OCI-LY3 (cell line): ENCODE measurements around the gene HECTD1.
"Not testable (repeated sequence)": the region's sequence is repeated elsewhere in the genome, so short reads cannot be mapped to it uniquely, and the experiment has no call there.

Experiments
- H2AFZ ChIP-seq: fragments of 200-600, 300-600 bp; shearing (Covaris generic); 2 replicates; pipeline ENCODE4 v1.6.0; 2014; ENCODE audit warnings: antibody characterized with exemption, low read depth, low read length
- H3K27ac ChIP-seq: fragments of 200-600, 300-600 bp; sonication (generic); 2 replicates; pipeline ENCODE4 v1.5.1; 2014; ENCODE audit warnings: mild to moderate bottlenecking, low read length, moderate library complexity, mixed read lengths
- H3K27me3 ChIP-seq: fragments of 200-600, 300-600 bp; sonication (generic); 2 replicates; pipeline ENCODE4 v1.6.1; 2014; ENCODE audit warnings: low read depth, low read length, mixed read lengths
- H3K36me3 ChIP-seq: fragments of 200-600, 300-600 bp; sonication (generic); replicated peaks from 2 replicates; pipeline ENCODE3; 2014; ENCODE audit warnings: low read depth, low read length, mixed read lengths
- H3K4me1 ChIP-seq: fragments of 300-600, 200-600 bp; sonication (generic); 2 replicates; pipeline ENCODE4 v1.6.1; 2014; ENCODE audit warnings: low read length, mixed read lengths
- H3K4me2 ChIP-seq: fragments of 200-600, 300-600 bp; sonication (generic); 2 replicates; pipeline ENCODE4 v1.6.1; 2014; ENCODE audit warnings: low read length, mixed read lengths
- H3K4me3 ChIP-seq: fragments of 300-600, 200-600 bp; sonication (generic); 2 replicates; pipeline ENCODE4 v1.5.1; 2014; ENCODE audit warnings: antibody characterized with exemption, mild to moderate bottlenecking, low read length, moderate library complexity
- H3K79me2 ChIP-seq: fragments of 300-600, 200-600 bp; shearing (Covaris generic); 2 replicates; pipeline ENCODE4 v1.6.1; 2014; ENCODE audit warnings: mild to moderate bottlenecking, low read length, mixed read lengths
- H3K9ac ChIP-seq: fragments of 300-600, 200-600 bp; shearing (Covaris generic); 2 replicates; pipeline ENCODE4 v1.6.0; 2014; ENCODE audit warnings: mild to moderate bottlenecking, low read length, moderate library complexity
- H3K9me3 ChIP-seq: fragments of 200-600, 300-600 bp; shearing (Covaris generic); 2 replicates; pipeline ENCODE4 v1.6.1; 2014; ENCODE audit warnings: low read length, mixed read lengths; ENCODE audit not compliant: insufficient read depth
- H4K20me1 ChIP-seq: fragments of 200-600, 300-600 bp; sonication (generic); 2 replicates; pipeline ENCODE4 v1.6.1; 2016; ENCODE audit warnings: low read length, mixed read lengths; ENCODE audit not compliant: insufficient read depth
- CTCF ChIP-seq: fragments of 200-600, 300-600 bp; sonication (generic); IDR thresholded peaks from 2 replicates; pipeline ENCODE4 v1.5.1; 2014; ENCODE audit warnings: antibody characterized with exemption, low read length, low read depth
- EZH2phosphoT487 ChIP-seq: fragments of 200-600 bp; shearing (Covaris generic); IDR thresholded peaks from 2 replicates; pipeline ENCODE4 v1.6.1; 2018; ENCODE audit warnings: antibody characterized with exemption, mixed run types, low read depth

Gene HECTD1

GRCh38 chr14:31190717-31191263 is 16.8 kb downstream of the HECTD1 start:
- Histone ChIP-seq H3K4me2 (no peak overlapping the region), H3K79me2 (peaks cover 76% of the 10 kb centered on the region), H4K20me1 (peaks cover 11% of the 10 kb centered on the region; the same call in 1 of the 2 replicates), H2AFZ (no peak overlapping the region), H3K27ac (no peak overlapping the region), H3K9ac (no peak overlapping the region), H3K27me3 (no peaks in the 10 kb centered on the region), H3K36me3 (peaks cover 22% of the 10 kb centered on the region), H3K9me3 (no peaks in the 10 kb centered on the region), H3K4me1 (no peaks in the 10 kb centered on the region), H3K4me3 (no peak overlapping the region)
- TF ChIP-seq EZH2phosphoT487 (no peak), CTCF (no peak)

GRCh38 chr14:31190219-31190603 is 17.4 kb downstream of the HECTD1 start:
- no peaks in the 10 kb centered on the region for H3K9me3 ChIP-seq
- H3K4me1 ChIP-seq, result no peaks in the 10 kb centered on the region
- H3K36me3 ChIP-seq, result peaks cover 25% of the 10 kb centered on the region
- no peak overlapping the region for H3K4me3 ChIP-seq
- peaks cover 11% of the 10 kb centered on the region; the same call in 1 of the 2 replicates for H4K20me1 ChIP-seq
- H3K27ac ChIP-seq, result no peak overlapping the region
- no peak overlapping the region for H3K4me2 ChIP-seq
- no peaks in the 10 kb centered on the region for H3K27me3 ChIP-seq
- H2AFZ ChIP-seq, result no peak overlapping the region
- peaks cover 76% of the 10 kb centered on the region for H3K79me2 ChIP-seq
- TF ChIP-seq EZH2phosphoT487 (no peak), CTCF (no peak)
- H3K9ac ChIP-seq, result no peak overlapping the region

- H3K79me2 ChIP-seq, result peaks cover 74% of the 10 kb centered on the region
- TF ChIP-seq EZH2phosphoT487, result no peak
- TF ChIP-seq CTCF, result no peak
- H3K4me2 ChIP-seq, result no peak overlapping the region
- no peaks in the 10 kb centered on the region for H3K4me1 ChIP-seq
- H4K20me1 ChIP-seq, result peaks cover 7% of the 10 kb centered on the region; the same call in 1 of the 2 replicates
- no peaks in the 10 kb centered on the region for H3K27me3 ChIP-seq
- no peak overlapping the region for H3K27ac ChIP-seq
- no peak overlapping the region for H3K9ac ChIP-seq
- H3K36me3 ChIP-seq, result peaks cover 20% of the 10 kb centered on the region
- H3K4me3 ChIP-seq, result no peak overlapping the region
- H3K9me3 ChIP-seq, result no peaks in the 10 kb centered on the region
- no peak overlapping the region for H2AFZ ChIP-seq
Observed at GRCh38 chr14:31189346-31190218, 18.0 kb downstream of the HECTD1 start.

- no peak overlapping the region for H3K4me2 ChIP-seq
- H3K4me3 ChIP-seq, result no peak overlapping the region
- TF ChIP-seq EZH2phosphoT487 (no peak), CTCF (no peak)
- H3K4me1 ChIP-seq, result no peaks in the 10 kb centered on the region
- H3K27ac ChIP-seq, result no peak overlapping the region
- no peaks in the 10 kb centered on the region for H3K27me3 ChIP-seq
- peaks cover 74% of the 10 kb centered on the region for H3K79me2 ChIP-seq
- H2AFZ ChIP-seq, result no peak overlapping the region
- H4K20me1 ChIP-seq, result peaks cover 7% of the 10 kb centered on the region; the same call in 1 of the 2 replicates
- no peak overlapping the region for H3K9ac ChIP-seq
- H3K36me3 ChIP-seq, result peaks cover 16% of the 10 kb centered on the region
- H3K9me3 ChIP-seq, result no peaks in the 10 kb centered on the region
Observed at GRCh38 chr14:31188744-31189143, 18.8 kb downstream of the HECTD1 start.

- H3K9me3 ChIP-seq, H3K4me1 ChIP-seq, H4K20me1 ChIP-seq, H3K27ac ChIP-seq, H3K4me2 ChIP-seq, H3K27me3 ChIP-seq, H3K4me3 ChIP-seq, H3K9ac ChIP-seq, H2AFZ ChIP-seq: not testable (repeated sequence)
- Histone ChIP-seq H3K79me2 (peaks cover 54% of the 10 kb centered on the region), H3K36me3 (peaks cover 16% of the 10 kb centered on the region)
Observed at GRCh38 chr14:31182016-31182415, 25.6 kb downstream of the HECTD1 start.
